ENCODE results near the gene MMP21.

The MMP21 gene

DNA sequence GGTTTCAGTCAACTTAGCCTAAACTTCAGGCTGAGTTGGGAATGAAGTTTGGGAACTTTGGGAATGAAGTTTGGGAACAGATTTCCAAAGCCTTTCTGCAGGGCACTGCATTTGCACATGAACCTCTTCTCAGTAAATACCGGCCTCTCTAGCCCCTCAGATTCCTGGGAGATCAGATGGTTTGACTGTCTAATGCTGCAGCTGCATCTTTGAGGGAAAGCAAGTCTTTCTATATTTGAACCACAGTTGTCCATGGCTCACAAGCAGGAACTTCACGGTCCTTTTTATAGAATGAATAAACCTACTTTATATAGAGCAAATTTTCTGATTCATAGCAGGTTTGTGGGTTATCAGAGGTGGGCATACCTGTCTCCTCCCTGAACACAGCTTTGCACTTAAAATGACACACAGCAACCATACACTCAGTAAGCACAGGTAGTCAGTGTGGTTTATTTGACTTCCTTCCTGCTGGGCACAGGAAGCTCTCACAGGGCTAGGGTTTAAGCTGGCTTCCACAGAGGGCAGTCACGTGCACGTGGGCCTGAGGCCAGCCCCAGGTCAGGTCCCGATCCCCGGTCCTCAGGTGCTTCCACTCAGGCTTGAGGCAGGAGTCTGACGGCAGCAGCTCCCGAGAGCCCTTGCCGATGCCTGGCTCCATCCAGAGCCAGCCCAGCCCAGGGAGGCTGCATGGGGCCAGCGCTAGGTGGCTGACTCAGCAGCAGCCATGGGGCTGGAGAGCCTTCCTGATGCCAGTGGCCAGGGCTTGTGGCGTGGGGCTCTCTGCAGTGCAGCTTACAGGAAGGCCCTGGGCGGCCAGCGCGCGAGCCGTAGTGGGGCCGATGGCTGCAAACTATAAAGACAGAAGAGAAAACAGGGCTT is 12.8 kb upstream of the MMP21 start:
- DNase-seq: no peak

DNA sequence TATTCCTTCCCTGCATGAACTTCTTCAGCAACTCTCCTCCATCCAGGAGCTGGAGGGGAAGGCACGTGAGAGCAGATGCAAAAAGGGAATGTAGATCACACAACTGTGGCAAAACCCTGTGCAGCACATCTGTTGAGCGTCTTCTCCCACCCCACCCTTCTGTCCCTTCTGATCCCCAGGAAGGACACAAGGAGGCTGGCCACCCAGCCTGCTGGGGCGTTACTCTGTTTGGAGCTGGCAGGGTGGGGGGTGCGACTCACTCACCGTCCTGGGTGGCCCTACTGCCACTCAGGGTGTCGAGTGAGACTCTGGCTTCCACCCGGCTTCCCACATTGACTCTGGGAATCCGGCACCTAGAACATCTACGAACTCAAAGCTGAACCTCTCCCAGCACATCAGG is 10.2 kb upstream of the MMP21 start:
- DNase-seq: no peak

DNA sequence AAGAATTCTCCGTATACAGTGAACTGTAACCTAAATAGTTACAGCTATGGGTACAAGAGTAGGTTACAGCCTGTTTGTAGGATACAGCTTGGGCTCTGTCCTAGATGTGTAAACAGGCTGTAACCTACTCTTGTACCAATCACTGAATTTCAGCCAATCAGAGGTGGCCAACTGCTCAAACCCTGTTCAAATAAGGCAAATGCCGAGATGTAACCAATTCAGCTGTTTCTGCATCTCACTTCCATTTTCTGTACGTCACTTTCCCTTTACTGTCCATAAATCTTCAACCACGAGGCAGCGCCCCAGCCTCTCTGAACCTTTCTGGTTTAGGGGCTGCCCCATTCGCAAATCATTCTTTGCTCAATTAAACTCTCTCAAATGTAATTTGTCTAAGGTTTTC is 8.3 kb upstream of the MMP21 start:
- no peak for DNase-seq

DNA sequence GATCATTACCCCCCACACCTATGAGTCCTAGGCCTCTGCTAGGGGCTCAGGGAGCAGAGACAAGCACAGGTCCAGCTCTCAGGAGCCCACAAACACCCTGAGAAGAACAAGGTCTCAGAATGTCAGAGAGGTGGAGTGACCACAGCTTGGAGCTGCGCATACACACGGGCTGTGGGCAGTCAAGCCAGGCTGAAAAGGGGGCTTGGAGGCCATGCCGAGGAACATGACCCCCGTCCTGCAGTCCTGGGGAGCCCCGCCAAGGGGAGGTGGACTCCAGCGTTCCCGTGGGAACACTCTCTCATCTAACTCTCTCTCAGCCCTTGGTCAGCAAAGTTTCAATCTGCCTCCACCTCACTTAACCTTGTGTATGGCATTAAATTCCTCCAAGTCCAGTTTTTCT is 7.8 kb upstream of the MMP21 start:
- DNase-seq: no peak

DNA sequence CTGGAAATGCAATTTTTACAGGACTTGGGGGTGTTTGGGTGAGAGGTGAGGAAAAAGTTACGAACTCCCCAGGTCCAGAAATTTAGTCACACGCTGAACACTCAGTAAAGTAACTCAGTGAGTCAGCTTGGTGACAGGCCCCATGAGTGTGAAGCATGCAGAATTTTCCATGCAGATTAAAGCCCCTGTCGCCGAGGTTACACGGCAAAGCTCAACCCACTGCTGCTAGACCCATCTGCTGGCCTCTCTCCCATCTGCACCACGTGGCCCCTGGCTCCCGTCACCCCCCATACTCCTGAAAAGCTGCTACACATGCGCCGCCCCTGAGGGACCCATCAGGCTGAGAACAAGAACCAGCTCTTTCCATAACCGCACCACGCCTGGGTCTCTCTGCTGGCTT is 7.0 kb upstream of the MMP21 start:
- DNase-seq: no peak

DNA sequence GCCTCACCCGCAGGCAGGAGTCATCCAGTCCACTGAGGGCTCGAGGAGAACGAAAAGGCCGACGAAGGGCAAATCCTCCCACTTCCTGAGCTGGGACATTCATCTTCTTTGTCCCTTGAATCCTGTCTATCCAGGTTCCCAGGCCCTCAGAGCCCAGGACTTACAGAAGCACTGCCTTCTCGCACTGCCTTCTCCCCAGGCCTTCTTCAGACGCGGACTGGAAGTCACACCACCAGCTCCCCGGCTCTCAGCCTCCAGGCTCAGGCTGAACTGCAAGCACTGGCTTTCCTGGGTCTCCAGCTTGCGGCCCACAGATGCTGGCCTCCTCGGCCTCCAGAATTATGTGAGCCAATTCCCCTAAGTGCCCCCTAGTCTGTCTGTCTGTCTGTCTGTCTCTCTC is 6.4 kb upstream of the MMP21 start:
- DNase-seq: no peak

DNA sequence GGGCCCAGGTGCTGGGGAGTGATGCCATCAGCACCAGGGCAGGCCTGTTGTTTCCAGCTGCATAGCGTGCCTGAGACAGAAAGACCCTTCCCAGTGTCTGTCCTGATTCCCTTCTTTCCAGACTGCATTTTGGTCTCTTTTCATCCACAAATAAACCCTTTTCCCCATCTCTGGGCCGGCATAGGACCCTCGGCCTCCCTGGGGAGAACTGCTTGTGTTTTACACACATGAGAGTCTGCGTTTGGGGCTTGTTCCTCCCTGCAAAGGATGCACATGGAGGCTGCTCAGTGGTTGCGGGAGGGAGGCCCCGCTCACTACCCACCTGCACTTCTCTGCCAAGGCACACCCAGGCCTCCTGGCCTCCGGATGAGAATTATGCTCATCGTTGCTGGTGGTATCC is 5.8 kb upstream of the MMP21 start:
- no peak for DNase-seq

DNA sequence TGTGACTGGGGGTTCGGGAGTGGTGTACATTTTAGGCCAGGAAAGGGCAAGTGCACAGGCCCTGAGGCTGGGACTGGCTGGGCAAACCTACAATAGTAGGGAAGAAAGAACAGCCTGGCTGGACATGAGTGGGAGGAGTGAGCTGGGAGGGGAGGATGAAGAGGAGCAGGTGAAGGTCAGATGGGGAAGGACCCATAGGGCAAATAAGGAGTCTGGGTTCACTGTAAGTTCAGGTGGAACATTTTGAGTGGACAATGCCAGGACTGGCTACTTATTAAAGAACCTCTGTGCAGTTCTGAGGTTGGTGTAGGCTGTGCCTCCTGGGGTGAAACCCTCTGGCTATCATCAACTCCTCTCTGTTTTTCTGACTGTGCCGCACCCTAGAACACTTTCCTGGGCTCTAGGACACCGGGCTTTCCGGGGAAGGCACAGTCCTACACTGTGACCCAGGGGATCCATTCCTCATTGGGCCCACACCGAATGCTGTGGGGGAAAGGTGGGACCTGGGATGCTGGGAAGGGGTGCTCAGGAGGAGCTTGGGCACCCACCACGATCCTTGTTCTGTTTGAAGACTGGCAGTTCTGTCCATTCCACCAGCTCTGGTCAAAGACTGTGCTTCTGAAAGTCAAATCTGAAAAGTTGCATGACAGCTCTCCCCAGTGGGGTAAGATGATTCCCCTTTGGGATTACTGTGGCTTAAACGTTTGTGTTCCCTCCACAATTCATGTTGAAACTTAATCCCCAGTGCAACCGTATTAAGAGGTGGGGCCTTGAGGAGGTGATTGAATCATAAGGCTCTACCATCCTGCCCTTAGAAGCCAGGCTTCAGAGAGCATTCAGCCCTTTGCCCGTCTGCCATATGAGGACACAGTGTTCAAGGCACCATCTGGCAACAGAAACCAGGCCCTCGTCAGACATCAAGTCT is 4.0 kb upstream of the MMP21 start:
- DNase-seq: no peak

DNA sequence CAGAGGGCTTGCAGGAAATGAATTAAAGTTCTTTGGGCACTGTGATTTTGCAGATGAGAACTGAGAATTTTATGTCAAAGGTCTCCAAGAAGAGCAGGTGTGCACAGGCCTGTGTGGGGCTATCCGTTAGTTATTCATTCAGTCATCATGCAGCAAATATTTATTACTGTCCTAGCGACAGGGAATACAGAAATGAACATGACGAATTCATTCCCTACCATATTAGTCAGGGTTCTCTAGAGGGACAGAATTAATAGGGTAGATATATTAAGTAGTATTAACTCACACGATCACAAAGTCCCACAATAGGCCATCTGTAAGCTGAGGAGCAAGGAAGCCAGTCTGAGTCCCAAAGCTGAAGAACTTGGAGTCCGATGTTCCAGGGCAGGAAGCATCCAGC is 2.9 kb upstream of the MMP21 start:
- DNase-seq: no peak

DNA sequence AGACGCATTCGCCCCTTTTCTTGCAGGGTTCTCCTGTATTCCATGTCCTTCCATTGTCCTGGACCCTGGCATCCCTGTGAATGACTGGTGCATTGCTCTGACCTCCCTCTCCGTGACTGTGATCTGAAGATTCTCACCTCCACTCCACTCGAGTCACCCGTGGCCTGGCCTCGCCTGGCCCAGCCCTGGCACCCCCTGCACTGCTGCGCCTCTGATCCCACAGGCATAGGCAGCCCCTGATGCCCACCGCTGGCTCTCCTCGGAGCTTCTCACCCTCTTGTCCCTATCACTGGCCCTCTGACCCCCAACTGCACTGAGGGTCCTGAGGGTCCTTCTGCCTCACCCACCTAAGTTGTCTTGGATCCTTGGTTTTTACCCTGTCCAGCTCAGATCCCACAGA is 2.2 kb upstream of the MMP21 start:
- DNase-seq: no peak

DNA sequence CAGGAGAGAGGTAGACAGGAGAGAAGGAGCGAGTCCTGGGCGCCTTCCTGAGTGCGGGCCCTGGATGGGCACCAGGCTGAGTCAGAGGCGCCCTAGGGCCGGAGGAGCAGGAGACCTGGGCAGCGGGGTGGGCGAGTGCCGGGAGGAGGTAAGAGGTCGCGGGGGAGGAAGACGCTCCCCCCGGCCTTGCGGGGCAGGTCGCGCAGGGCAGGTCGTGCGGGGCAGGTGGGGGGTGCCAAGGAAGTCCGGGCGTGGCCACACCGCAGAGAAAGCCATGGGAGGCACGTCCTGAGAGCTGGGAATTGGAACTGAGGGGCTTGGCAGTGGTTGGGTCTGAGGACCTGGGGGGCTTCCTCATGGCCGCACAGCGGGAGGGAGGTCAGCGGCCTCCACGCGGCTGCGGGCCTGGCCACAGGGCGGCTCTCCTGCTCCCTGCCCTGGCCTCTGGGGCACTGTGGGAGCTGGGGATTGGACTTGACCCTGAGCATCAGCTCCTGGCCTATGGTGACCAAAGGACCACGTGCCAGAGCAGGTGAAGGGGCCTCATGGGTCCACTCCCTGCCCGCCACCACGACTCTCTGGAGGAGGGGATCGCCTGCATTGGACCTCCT is 935 bp downstream of the MMP21 start:
- DNase-seq: no peak

DNA sequence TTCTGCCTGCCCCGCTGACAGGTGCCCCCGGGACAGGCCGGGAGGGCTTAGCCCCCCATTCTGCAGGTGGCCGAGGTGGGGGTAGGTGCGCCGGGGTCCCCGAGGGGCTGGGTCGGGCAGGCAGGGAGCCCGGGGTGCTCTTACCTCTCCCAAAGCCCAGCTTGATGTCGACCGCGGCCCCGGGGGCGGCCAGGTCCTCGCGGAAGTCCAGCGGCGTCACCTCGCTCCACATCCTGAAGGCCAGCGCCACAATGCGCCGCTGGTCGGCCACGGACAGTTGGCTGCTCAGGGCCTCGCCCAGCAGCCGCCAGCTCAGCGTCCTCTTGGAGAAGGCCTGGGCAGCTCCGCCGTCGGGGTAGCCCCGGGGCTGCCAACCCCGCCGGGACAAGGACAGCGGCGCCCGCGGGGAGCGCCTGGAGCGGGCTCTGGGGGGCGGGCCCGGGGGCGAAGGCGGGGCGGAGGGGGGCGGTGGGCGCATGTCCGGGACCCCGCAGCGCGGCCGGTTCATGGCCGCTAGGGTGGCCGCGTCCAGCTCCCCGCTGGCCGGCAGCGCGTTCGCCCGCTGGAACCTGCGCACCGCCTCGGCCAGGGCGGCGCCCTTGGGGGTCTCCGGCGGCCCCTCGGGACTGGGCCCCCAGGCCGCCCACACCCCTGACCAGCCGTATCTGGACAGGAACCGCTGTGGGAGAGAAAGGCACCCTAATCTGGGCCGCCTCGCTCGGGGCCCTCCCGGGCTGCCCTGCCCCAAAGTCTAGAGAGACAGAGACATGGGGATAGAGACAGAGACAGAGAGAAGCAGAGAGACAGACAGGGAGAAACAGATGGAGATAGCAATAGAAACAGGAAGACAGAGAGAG is 1.7 kb downstream of the MMP21 start:
- no peak for DNase-seq

DNA sequence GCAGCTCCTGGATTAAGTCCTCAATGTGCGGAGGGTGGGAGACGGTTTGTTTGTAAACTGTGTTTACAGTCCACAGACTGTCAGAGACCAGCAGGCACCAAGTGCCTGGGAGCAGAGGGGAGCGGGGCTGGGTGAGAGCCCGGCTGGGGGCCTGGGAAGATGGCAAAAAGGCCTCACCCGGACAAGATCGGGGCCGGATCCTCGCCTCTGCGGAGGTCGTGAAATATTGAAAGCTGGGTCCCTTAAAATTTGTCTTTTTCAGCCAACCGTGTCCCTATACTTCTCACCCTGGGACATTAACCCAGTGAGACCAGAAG is 2.8 kb downstream of the MMP21 start:
- no peak for DNase-seq

DNA sequence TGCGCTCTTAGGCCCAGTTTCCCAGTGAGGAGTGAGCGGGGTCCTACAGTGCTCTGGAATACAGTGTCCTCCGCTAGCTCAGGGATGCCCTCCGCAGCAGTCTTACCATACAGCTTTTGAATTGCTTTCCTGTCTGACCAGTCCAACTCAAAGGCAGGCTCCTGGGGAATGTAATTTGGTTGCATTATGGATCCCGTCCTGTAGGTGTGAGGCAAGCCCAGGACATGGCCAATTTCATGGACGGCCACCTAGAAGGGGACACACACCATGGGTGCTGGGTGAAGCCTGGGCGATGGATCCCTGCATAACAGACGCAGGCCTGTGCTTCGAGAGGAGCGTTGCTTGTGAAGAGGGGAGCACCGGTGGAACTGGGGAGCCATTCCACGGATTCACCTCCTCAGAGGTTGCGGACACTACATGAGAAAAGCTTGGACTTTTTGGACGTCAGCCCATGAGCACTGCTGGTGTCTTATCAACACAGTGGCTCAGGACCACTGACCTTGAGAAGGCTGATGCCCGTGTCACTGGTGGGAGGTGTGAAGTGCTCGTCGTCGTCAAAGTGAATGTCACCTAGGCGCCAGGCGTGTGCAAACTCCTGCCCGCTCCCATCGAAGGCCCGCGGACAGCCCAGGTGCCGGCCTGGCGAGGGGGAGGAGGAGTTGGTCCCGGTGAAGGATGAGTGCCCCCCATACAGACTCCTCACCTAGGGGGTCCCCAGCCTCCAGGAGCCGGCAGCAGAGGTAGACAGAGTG is 3.3 kb downstream of the MMP21 start:
- DNase-seq: no peak

DNA sequence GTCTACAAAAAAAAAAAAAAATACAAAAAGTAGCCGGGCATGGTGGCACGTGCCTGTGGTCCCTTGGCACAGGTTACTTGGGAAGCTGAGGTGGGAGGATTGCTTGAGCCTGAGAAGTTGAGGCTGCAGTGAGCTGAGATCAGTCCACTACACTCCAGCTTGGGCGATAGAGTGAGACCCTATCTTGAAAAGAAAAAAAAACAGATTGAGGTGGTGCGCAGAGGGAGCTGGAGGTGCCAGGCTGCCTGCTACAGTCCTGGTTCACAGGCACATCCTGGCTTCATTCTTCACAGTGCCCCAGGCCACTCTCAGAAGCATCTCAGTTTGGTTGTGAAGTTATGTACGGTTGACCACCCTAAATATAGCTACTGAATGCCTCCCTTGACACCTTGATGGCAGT is 4.8 kb downstream of the MMP21 start:
- no peak for DNase-seq

DNA sequence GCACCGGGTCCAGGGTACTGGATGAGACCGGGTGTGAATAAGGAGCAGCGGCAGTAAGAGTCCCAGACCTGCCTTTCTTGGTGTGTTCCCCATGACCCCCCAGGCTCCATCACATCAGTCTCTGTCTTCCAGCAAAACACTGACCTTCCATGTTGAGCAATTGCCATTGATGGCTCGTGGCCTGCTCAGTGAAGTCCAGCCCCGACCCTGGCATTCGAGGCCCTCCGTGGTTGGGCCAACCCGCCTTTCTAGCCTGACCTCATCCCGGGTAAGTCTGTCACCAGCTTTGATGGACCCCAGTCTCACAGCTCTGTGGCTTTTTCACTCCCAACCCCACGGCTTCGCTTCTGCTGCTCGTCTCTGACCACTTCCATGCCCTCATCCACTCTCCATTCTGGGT is 6.4 kb downstream of the MMP21 start:
- DNase-seq: no peak

DNA sequence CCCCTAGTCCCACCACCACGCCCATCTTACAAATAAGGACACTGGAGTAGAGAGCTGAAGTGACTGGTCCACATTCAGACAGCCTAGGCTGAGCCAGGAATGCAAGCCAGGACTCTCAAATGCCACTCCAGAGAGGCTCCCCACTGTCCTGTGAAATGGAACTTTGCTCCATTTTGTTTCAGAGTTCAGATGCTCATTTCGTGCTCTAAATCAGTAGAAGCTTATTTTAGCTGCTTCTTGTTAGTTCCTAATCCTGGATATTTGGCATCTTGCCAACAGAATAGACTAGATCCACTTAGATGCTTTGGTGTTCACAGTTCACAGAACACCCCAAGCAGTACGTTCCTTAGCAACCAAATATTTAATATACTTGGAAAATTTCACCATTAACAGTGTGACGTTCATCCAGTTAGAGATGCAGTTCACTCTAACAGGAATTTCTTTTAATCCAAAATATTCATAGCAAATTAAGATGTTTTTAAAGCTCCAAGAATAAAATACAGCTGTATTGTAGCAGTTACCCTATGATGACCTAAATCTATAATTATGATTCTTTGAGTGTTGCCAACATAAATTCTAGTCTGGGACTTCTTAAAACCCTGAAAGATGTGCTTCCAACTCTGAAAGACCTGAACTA is 7.3 kb downstream of the MMP21 start:
- DNase-seq: no peak

DNA sequence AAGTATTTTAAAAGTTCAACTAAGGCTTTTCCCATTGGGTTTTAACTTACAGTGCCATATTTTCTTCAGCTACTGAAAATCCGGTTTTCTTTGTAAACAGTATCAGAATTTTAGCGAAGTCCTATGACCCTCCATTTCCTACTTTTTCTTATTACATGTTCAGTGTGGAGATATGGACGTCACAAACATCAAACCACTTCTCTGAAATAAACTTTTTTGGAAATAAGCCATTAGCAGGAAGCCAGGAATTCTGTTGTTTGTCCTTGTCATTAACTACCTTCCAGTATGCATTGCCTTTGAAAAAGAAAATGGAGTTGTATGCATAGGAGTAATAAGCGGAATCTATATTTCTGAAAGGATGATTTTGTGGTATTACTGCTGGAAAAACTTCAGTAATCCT is 9.1 kb downstream of the MMP21 start:
- no peak for DNase-seq

DNA sequence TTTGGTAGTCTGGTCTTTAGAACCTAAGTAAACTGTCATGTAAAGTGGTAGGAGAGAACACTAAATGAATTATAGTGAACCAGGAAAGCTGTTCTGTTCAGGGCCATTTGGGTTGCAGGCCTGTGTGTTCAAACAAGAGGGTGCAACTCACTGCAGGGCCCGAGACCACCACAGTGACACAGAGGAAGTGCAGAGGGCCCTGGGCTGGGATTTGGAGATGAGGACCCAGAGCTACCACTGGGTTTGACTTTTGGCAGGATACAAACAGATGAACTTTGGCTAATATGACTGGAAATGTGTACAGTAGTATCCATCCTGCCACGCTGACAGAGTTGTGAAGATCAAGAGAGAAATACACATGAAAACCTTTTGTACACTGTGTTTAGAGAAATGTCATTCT is 9.8 kb downstream of the MMP21 start:
- DNase-seq: no peak

DNA sequence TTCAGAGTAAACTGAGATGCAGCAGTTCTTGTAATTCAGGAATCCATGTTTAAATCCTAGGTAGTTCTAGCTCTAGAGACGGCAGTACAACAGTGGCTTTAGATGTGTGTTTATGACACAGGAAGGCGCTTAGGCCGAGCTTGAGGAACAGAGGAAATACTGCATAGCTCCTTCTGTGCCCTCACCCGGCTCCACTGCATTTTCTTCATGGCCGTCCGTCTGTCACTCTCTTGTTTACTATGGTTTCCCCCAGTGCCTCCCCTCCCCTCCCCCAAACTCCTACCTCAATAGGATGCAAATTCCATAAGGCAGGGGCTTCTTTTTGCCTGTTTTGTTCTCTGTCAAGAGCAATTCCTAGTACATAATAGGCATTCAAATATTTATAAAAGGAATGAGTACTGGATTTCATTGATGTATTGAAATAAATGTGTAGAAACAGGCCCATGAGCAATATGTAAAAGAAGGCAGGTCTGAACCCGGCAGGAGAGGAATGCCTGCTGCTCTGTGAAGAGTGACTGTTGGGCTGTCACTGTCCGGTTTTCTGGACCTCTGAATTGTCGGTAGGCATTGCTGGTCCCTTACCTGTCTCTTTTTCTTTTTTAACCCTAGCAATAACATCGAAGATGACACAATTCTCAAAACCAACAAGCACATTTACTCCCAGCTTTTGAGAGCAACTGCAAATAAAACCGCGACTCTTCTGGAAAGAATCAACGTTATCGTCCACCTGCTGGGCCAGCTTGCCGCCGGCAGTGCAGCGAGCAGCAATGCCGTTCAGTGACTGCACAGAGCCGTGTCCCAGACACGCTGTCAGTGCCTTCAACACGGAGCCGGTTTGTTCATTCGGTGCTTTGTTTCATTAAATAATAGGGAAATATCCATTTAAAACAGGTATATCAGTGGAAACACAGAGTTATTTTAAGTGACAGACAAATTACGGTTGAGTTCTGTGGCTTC is 12.7 kb downstream of the MMP21 start:
- no peak for DNase-seq

Measured in CD4-positive, alpha-beta T cell treated with Interleukin-21 for 1 hour (primary cell).